Measurements from ENCODE around the gene RNU1-3.
A peak's percentile ranks its signal among the peaks of the same experiment; 100 is the strongest.
"Not testable (repeated sequence)": the region's sequence is repeated elsewhere in the genome, so short reads cannot be mapped to it uniquely, and the experiment has no call there.

RNU1-3 gene

DNA sequence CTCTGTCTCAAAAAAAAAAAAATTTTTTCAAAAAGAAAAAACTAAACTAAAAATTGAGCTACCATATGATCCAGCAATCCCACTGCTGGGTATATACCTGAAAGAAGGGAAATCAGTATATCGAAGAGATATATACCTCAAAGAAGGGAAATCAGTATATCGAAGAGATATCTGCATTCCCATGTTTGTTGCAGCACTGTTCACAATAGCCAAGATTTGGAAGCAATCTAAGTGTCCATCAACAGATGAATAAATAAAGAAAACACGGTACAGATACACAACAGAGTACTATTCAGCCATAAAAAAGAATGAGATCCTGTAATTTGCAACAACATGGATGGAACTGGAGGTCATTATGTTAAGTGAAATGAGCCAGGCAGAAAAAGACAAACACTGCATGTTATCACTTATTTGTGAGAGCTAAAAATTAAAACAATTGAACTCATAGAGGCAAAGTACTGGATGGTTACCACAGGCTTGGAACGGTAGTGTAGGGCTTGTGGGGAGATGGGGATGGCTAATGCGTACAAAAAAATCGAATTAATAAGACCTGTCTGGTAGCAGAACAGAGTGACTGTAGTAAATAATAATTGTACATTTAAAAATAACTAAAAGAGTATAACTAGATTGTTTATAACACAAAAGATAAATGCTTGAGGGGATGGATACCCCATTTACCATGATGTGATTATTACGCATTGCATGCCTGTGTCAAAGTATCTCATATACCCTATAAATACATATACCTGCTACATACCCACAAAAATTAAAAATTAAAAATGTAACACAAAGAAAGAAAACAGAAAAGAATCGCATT lies 25.4 kb downstream of the RNU1-3 start:
- not testable (repeated sequence) for DNase-seq (ENCODE audit: low spot score)

- DNase-seq (ENCODE audit: low spot score): not testable (repeated sequence)
Measured at GRCh38 chr1:16639091-16640031, 27.4 kb downstream of the RNU1-3 start.

DNA sequence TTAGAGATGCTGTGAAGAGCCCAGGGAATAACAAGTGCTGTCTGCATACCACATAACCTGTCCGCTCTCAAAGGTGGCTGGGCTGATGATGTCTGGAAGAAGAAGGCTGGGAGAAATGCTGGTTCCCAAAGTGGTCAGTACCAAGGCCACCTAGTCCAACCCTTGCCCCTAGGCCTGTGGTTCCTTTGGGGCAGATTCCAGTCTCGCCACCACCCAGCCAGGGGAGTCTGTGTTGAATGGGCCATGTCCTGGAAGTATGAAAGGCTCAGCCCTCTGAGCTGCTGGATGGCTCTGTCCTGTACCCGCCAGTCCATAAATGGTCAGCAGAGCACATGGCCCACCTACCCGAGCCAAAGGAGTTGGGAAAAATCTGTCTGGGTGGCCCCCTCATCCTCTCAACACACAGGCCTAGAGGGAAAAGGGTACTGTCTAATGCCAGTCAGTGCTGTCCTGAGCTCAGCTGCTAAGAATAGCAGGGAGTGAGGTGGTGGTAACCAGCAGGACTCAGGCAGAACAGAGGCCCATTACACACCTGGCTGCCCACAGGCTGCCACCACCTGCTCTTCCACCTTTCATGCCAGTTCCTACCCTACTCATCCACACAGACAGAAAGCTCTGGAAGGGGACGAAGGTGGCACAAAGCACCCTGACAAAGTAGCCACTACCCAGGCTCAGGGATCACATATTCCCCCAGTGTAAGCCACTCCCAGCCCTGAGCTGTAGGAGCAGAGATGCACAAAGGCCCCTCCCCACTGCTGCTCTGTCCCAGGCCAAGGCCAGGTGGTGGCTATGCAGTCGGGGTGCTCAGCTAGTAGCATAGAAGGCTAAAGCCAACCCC lies 28.6 kb downstream of the RNU1-3 start:
- not testable (repeated sequence) for DNase-seq (ENCODE audit: low spot score)

DNA sequence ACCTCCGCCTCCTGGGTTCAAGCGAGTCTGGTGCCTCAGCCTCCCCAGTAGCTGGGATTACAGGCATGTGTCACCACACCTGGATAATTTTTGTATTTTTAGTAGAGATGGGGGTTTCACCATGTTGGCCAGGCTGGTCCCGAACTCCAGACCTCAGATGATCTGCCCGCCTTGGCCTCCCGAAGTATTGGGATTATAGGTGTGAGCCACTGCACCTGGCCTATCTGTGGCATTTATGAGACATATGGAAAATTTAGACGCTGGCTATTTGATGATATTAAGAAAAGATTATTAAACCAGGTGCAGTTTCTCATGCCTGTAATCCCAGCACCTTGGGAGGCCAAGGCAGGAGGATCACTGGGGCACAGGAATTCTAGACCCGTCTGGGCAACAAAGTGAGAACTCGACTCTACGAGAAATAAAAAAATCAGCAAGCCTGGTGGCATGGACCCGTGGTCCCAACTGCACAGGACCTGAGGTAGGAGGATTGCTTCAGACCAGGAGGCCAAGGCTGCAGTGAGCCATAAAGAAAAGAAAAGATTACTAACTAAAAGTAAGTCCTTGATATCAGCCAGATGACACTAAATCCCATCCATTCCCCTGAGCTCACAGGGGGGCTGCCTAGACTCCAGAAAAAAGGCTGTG lies 30.1 kb downstream of the RNU1-3 start:
- DNase-seq (ENCODE audit: low spot score): not testable (repeated sequence)

DNA sequence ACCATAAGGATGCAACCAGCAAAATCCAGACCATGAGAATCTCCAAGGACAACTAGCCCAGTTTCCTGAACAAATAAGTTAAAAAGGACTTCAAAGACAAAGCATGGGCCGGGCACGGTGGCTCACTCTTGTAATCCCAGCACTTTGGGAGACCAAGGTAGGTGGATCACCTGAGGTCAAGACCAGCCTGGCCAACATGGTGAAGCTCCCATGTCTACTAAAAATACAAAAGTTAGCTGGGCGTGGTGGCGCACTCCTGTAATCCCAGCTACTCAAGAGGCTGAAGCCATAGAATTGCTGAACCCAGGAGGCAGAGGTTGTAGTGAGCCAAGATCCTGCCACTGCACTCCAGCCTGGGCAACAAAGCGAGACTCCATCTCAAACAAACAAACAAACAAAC lies 30.8 kb downstream of the RNU1-3 start:
- DNase-seq (ENCODE audit: low spot score): not testable (repeated sequence)

DNA sequence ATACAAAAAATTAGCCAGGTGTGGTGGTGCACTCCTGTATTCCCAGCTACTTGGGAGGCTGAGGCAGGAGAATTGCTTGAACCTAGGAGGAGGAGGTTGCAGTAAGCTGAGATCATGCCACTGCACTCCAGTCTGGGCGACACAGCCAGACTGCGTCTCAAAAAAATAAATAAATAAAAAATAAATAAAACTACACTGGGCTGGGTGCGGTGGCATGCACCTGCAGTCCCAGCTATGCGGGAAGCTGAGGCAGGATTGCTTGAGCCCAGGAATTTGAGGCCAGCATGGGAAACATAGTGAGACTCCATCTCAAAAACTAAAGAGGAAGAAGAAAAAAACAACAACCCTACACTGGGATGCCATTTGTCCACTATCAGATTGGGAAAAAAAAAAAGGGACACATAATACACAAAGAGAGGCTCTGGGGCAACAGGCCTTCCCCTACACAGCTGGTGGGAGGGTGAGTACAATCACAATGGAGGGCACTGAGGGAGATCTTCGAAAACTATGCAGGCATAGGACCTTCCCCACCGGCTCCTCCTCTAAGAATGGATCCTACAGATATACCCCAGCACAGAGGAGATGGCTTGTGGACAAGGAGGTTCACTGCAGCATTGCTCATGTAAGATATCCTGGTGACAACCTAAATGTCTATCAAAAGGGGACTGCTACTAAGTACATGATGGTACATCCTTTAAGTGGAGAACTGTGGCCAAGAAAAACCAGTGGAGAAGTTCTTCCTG lies 33.0 kb downstream of the RNU1-3 start:
- not testable (repeated sequence) for DNase-seq (ENCODE audit: low spot score)

DNA sequence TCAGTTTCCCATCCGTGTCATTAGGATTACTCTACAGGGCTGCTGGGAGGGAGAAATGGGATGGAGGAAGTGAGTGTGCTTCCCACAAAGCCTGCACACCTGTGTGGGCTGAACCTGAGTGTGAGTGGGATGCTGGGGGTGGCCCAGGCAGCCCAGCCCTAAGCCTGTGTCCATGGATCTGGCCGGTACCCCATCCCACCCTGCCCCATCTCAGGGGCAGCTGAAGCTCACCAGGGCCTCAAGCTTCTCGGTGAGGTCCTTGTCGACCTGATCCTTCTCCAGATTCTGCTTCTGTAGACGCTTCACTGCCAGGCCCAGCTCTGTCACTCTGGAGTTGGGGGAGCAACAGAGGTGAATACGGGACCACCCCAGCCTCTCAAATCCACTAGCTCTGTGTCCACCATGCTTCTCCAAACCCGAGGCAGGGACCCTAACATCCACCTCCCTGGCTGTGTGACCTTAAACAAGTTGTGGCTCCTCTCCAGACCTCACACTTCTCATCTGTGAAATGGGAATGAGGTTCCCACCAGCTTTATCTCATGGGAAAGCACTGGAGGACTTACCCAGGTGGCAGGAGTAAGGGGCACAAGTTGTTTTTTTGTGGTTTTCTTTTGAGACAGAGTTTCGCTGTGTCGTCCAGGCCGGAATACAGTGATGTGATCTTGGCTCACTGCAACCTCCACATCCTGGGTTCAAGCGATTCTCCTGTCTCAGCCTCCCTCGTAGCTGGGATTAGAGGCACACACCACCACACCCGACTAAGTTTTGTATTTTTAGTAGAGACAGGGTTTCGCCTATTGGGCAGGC lies 34.5 kb downstream of the RNU1-3 start:
- not testable (repeated sequence) for DNase-seq (ENCODE audit: low spot score)

GRCh38 chr1:16631248-16632043 lies 35.3 kb downstream of the RNU1-3 start:
- no peak for DNase-seq (ENCODE audit: low spot score)

GRCh38 chr1:16630661-16631247 lies 36.0 kb downstream of the RNU1-3 start:
- peak; percentile 52 for DNase-seq (ENCODE audit: low spot score)
- TF ChIP-seq, protein P1, sequence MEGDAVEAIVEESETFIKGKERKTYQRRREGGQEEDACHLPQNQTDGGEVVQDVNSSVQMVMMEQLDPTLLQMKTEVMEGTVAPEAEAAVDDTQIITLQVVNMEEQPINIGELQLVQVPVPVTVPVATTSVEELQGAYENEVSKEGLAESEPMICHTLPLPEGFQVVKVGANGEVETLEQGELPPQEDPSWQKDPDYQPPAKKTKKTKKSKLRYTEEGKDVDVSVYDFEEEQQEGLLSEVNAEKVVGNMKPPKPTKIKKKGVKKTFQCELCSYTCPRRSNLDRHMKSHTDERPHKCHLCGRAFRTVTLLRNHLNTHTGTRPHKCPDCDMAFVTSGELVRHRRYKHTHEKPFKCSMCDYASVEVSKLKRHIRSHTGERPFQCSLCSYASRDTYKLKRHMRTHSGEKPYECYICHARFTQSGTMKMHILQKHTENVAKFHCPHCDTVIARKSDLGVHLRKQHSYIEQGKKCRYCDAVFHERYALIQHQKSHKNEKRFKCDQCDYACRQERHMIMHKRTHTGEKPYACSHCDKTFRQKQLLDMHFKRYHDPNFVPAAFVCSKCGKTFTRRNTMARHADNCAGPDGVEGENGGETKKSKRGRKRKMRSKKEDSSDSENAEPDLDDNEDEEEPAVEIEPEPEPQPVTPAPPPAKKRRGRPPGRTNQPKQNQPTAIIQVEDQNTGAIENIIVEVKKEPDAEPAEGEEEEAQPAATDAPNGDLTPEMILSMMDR (IDR thresholded peaks at IDR 0.05; ENCODE audit: extremely low read depth, missing control alignments): no peak

More at GRCh38 chr1:16631248-16632043, 35.3 kb downstream of the RNU1-3 start:
- TF ChIP-seq, protein P1 (IDR thresholded peaks at IDR 0.05; ENCODE audit: extremely low read depth, missing control alignments): no peak

DNA sequence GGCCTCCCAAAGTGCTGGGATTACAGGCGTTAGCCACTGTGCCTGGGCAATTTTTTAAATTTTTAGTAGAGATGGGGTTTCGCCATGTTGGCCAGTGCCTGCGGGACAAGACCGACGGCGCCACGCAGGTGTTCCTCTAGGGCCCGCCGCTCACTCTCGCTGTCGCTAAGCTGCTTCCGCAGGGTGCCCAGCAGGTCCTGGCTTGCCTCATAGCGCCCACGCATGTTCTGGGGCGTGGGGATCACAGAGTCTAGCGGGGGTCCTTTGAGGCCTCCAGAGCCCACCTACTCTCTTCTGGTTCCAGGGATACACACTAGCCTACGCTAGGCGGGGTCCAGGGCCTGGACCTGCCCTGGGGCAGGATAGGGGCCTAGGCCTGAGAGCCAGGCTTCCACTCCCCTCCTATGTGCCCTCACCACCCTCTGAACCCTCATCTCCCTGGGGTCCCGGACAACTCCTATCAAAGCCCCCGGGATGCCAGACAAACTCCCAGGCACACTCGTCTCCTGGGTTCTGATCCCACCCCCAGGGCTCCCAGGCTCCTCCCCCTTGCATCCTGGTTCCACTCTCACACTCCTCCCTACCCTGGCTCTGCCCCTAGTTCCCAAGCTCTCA lies 36.7 kb downstream of the RNU1-3 start:
- not testable (repeated sequence) for DNase-seq (ENCODE audit: low spot score)
